Keratinocyte (primary cell): ENCODE data around the gene BMP7. TPM values are rescaled to one million over a fixed set of nuclear protein-coding genes. Genes with fewer than 3 reads are reported as not detected.

Experiments used
- DNase-seq: peaks from one replicate; pipeline ENCODE4 v3.0.0-alpha.2; 2011; ENCODE audit warnings: low read depth, missing footprints, low spot score
- FAIRE-seq: peaks from 2 replicates; lab custom pipeline; 2011; peaks lifted over from hg19 to GRCh38; lab: Jason Lieb, UNC
- H2AFZ ChIP-seq: 2 replicates; pipeline ENCODE4 v1.6.0; 2012; ENCODE audit warnings: low read length, control low read depth, inconsistent platforms; ENCODE audit not compliant: control insufficient read depth
- H3K27ac ChIP-seq: 2 replicates; pipeline ENCODE4 v1.5.1; 2011; ENCODE audit warnings: low read length; ENCODE audit not compliant: control insufficient read depth, insufficient read depth
- H3K27me3 ChIP-seq: 3 replicates; pipeline ENCODE4 v1.6.0; 2011; ENCODE audit warnings: low read length; ENCODE audit not compliant: control insufficient read depth, insufficient read depth; ENCODE audit errors: extremely low read depth
- H3K36me3 ChIP-seq, 2 experiments: 2 replicates in 1 of 2; 3 replicates in 1 of 2; pipeline ENCODE4 v1.5.1; 2011; ENCODE audit warnings: low read length in 2 of 2, mild to moderate bottlenecking in 1 of 2; ENCODE audit not compliant: control insufficient read depth in 2 of 2, insufficient read depth in 2 of 2; ENCODE audit errors: extremely low read depth in 1 of 2
- H3K4me1 ChIP-seq: 3 replicates; pipeline ENCODE4 v1.5.1; 2011; ENCODE audit warnings: low read length; ENCODE audit not compliant: control insufficient read depth, insufficient read depth; ENCODE audit errors: extremely low read depth
- H3K4me2 ChIP-seq: 3 replicates; pipeline ENCODE4 v1.6.0; 2011; ENCODE audit warnings: low read depth, low read length; ENCODE audit not compliant: control insufficient read depth, insufficient read depth; ENCODE audit errors: extremely low read depth
- H3K4me3 ChIP-seq, 3 experiments: fragments of 200-600 bp in 1 of 3; sonication (generic) in 1 of 3; 2 replicates in 2 of 3; 3 replicates in 1 of 3; pipeline ENCODE4 v1.5.1; 2011 to 2016; ENCODE audit warnings: low read length in 3 of 3, mild to moderate bottlenecking in 3 of 3, control low read depth in 2 of 3, inconsistent platforms in 1 of 3, low read depth in 1 of 3, mixed read lengths in 1 of 3, mixed run types in 1 of 3, moderate library complexity in 1 of 3; ENCODE audit not compliant: control insufficient read depth in 2 of 3, insufficient read depth in 2 of 3; ENCODE audit errors: extremely low read depth in 1 of 3
- H3K79me2 ChIP-seq: 2 replicates; pipeline ENCODE4 v1.6.0; 2012; ENCODE audit warnings: low read length; ENCODE audit not compliant: control insufficient read depth, insufficient read depth
- H3K9ac ChIP-seq: 3 replicates; pipeline ENCODE4 v1.6.0; 2011; ENCODE audit warnings: low read length; ENCODE audit not compliant: control insufficient read depth, insufficient read depth; ENCODE audit errors: extremely low read depth
- H3K9me1 ChIP-seq: 3 replicates; pipeline ENCODE4 v1.6.0; 2011; ENCODE audit warnings: low read length; ENCODE audit not compliant: control insufficient read depth, insufficient read depth; ENCODE audit errors: extremely low read depth
- H3K9me3 ChIP-seq: 2 replicates; pipeline ENCODE4 v1.5.1; 2012; ENCODE audit warnings: low read depth, low read length; ENCODE audit not compliant: control insufficient read depth
- H4K20me1 ChIP-seq: 3 replicates; pipeline ENCODE4 v1.6.0; 2011; ENCODE audit warnings: low read length; ENCODE audit not compliant: control insufficient read depth, insufficient read depth; ENCODE audit errors: extremely low read depth
- EZH2 ChIP-seq: IDR thresholded peaks from one replicate; pipeline ENCODE4 v1.6.1; 2012; ENCODE audit warnings: inconsistent platforms, mild to moderate bottlenecking, low read length, moderate library complexity
- dilution Hi-C: fragments of 300-500 bp; cut with MboI; formaldehyde crosslinking; loops from one replicate; pipeline ENCODE4 v1.7.0; 2020; ENCODE audit warnings: low sequenced_read_pairs; ENCODE audit not compliant: extremely low pct_ligation_motif_present
- polyA plus RNA-seq, 5 experiments: library from polyadenylated mRNA; depleted of rRNA in 3 of 5; stranded (reverse) in 3 of 5; stranded (forward) in 1 of 5; unstranded in 1 of 5; fragments of >200 nt; gene quantifications; 1 replicate in 1 of 5; 2 replicates in 3 of 5; 3 replicates in 1 of 5; pipeline versions ENCODE4 v1.2.1 to v1.2.3, GENCODE V29; 2011 to 2012; ENCODE audit warnings: missing spikeins in 2 of 5, low read depth in 1 of 5, low replicate concordance in 1 of 5
- TF ChIP-seq, protein P1 (sequence below), 3 experiments: IDR thresholded peaks in 1 of 3; conservative IDR thresholded peaks in 1 of 3; optimal IDR thresholded peaks in 1 of 3; 2 replicates in 2 of 3; 3 replicates in 1 of 3; pipeline versions ENCODE3 to v1.5.1; 2011; ENCODE audit warnings: low read length in 3 of 3, mild to moderate bottlenecking in 3 of 3, moderate library complexity in 2 of 3, control low read depth in 1 of 3, inconsistent platforms in 1 of 3; ENCODE audit not compliant: insufficient read depth in 2 of 3; ENCODE audit errors: extremely low read depth in 1 of 3

The BMP7 gene
- polyA plus RNA-seq, 1 donor (not counting 4 experiments of a cell fraction or from before 2014, with no cell fraction given) = 0.29 TPM

DNA sequence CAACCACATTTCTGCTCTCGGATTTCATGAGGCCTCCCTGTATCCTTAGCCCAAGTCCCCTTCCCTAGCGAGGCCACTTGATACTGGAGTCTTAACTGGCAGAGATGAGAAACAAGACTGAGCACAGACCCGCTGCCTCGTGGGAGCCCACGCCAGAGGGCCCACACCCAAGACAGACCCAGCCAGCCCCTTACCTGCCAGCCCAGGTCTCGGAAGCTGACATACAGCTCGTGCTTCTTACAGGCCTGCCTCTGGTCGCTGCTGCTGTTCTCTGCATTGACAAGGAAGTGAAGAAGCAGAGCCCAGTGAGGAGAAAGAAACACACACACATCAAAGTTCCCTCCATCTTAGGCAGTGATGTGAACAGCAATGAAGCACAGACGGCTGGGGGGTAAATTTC lies 91.7 kb downstream of the BMP7 start:
- TF ChIP-seq EZH2 = no peak
- TF ChIP-seq, protein P1, sequence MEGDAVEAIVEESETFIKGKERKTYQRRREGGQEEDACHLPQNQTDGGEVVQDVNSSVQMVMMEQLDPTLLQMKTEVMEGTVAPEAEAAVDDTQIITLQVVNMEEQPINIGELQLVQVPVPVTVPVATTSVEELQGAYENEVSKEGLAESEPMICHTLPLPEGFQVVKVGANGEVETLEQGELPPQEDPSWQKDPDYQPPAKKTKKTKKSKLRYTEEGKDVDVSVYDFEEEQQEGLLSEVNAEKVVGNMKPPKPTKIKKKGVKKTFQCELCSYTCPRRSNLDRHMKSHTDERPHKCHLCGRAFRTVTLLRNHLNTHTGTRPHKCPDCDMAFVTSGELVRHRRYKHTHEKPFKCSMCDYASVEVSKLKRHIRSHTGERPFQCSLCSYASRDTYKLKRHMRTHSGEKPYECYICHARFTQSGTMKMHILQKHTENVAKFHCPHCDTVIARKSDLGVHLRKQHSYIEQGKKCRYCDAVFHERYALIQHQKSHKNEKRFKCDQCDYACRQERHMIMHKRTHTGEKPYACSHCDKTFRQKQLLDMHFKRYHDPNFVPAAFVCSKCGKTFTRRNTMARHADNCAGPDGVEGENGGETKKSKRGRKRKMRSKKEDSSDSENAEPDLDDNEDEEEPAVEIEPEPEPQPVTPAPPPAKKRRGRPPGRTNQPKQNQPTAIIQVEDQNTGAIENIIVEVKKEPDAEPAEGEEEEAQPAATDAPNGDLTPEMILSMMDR (optimal IDR thresholded peaks at IDR 0.05 in 1 of 3, IDR thresholded peaks at IDR 0.05 in 1 of 3, conservative IDR thresholded peaks at IDR 0.05 in 1 of 3; ENCODE audit: extremely low read depth in 1 of 3, insufficient read depth in 2 of 3, low read length in 3 of 3) = no peak
- Histone ChIP-seq H4K20me1 (no peaks in the 10 kb centered on the region), H3K4me1 (peaks cover 9% of the 10 kb centered on the region), H3K9me3 (no peaks in the 10 kb centered on the region), H2AFZ (no peak overlapping the region), H3K4me3 (no peak overlapping the region), H3K9me1 (no peaks in the 10 kb centered on the region), H3K27ac (no peak overlapping the region), H3K27me3 (peaks cover 4% of the 10 kb centered on the region), H3K79me2 (no peaks in the 10 kb centered on the region), H3K4me2 (no peak overlapping the region), H3K9ac (no peak overlapping the region), H3K36me3 (no peaks in the 10 kb centered on the region)
- DNase-seq = no peak
- dilution Hi-C loops = no loop called here
- no peak for FAIRE-seq

DNA sequence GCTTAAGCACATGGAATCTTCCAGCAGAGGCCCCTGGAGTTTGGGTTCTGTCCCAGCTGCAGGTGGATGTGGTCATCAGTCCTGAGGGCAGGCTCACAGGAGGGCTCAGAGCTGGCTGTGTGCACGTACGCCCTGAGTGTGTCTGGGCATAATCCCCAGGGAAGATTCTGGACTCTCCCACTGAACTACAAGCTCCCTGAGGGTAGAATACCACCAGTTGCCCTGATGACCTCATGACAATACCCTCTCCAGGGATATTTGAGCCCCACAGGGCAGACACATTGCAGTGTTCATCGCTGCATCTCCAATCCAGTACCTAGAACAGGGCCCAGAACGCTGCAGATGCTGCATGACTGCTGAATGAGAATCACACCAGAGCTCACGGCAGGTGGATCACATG lies 92.5 kb downstream of the BMP7 start:
- no peak for FAIRE-seq
- Histone ChIP-seq H3K79me2 (no peaks in the 10 kb centered on the region), H3K27ac (no peak overlapping the region), H4K20me1 (no peaks in the 10 kb centered on the region), H3K4me2 (no peak overlapping the region), H3K9me1 (no peaks in the 10 kb centered on the region), H3K27me3 (peaks cover 4% of the 10 kb centered on the region), H3K9ac (no peak overlapping the region), H3K9me3 (no peaks in the 10 kb centered on the region), H3K36me3 (no peaks in the 10 kb centered on the region), H2AFZ (no peak overlapping the region), H3K4me1 (peaks cover 2% of the 10 kb centered on the region), H3K4me3 (no peak overlapping the region)
- no peak for DNase-seq
- TF ChIP-seq EZH2 = no peak
- TF ChIP-seq, protein P1 (optimal IDR thresholded peaks at IDR 0.05 in 1 of 3, IDR thresholded peaks at IDR 0.05 in 1 of 3, conservative IDR thresholded peaks at IDR 0.05 in 1 of 3; ENCODE audit: extremely low read depth in 1 of 3, insufficient read depth in 2 of 3, low read length in 3 of 3) = no peak
- dilution Hi-C loops = no loop called here
